ENCODE data around the gene NCAPD3. TPM values are rescaled to one million over a fixed set of nuclear protein-coding genes. Genes with fewer than 3 reads are reported as not detected.
"Not testable (repeated sequence)": the region's sequence is repeated elsewhere in the genome, so short reads cannot be mapped to it uniquely, and the experiment has no call there.

The NCAPD3 gene
- polyA plus RNA-seq, 3 donors from 2014 or later = 6.9 to 16.7 (median 11.4) TPM

GRCh38 chr11:134196756-134197155 is 27.0 kb downstream of the NCAPD3 start:
- peak in 2 of 3 donors; percentile 3 to 24 for DNase-seq
- peaks cover 29 to 65% (median 47%) of the 10 kb centered on the region in 3 donors for H3K36me3 Mint-ChIP-seq

GRCh38 chr11:134188092-134188491 is 35.7 kb downstream of the NCAPD3 start:
- H3K4me3 Mint-ChIP-seq; H3K27ac Mint-ChIP-seq; DNase-seq; H3K4me1 Mint-ChIP-seq; H3K9me3 Mint-ChIP-seq; H3K27me3 Mint-ChIP-seq (ENCODE audit: low read depth in 3 of 3): not testable (repeated sequence)
- peaks cover 45 to 75% (median 53%) of the 10 kb centered on the region in 3 donors for H3K36me3 Mint-ChIP-seq

More at GRCh38 chr11:134196756-134197155, 27.0 kb downstream of the NCAPD3 start:
- peaks cover 0 to 2% (median 0%) of the 10 kb centered on the region in 3 donors for H3K27me3 Mint-ChIP-seq (ENCODE audit: low read depth in 3 of 3)
- peak overlapping the region; percentile 56 to 91 (median 80) for H3K27ac Mint-ChIP-seq
- no peaks in the 10 kb centered on the region for H3K9me3 Mint-ChIP-seq
- peak overlapping the region; percentile 40 to 75 (median 67) for H3K4me3 Mint-ChIP-seq
- peaks cover 5 to 7% of the 10 kb centered on the region in 2 donors for H3K4me1 Mint-ChIP-seq

- H3K27me3 Mint-ChIP-seq (ENCODE audit: low read depth in 3 of 3) = no peaks in the 10 kb centered on the region
- no peak for DNase-seq
- no peak overlapping the region for H3K4me3 Mint-ChIP-seq
- peaks cover 25 to 62% (median 31%) of the 10 kb centered on the region in 3 donors for H3K36me3 Mint-ChIP-seq
- H3K4me1 Mint-ChIP-seq = no peaks in the 10 kb centered on the region
- no peaks in the 10 kb centered on the region for H3K9me3 Mint-ChIP-seq
- H3K27ac Mint-ChIP-seq = no peak overlapping the region
Observed at GRCh38 chr11:134181707-134182106, 42.1 kb downstream of the NCAPD3 start.

GRCh38 chr11:134178032-134178674 is 45.6 kb downstream of the NCAPD3 start:
- Mint-ChIP-seq H3K27ac (no peak overlapping the region), H3K36me3 (peaks cover 26 to 56% (median 32%) of the 10 kb centered on the region in 3 donors), H3K27me3 (ENCODE audit: low read depth in 3 of 3) (peaks cover 0 to 3% (median 0%) of the 10 kb centered on the region in 3 donors), H3K4me3 (no peak overlapping the region), H3K9me3 (no peaks in the 10 kb centered on the region), H3K4me1 (no peaks in the 10 kb centered on the region)
- DNase-seq = no peak

GRCh38 chr11:134176284-134176683 is 47.5 kb downstream of the NCAPD3 start:
- no peak for DNase-seq
- Mint-ChIP-seq H3K9me3 (no peaks in the 10 kb centered on the region), H3K27ac (no peak overlapping the region), H3K4me3 (no peak overlapping the region), H3K36me3 (peaks cover 22 to 53% (median 37%) of the 10 kb centered on the region in 3 donors), H3K27me3 (ENCODE audit: low read depth in 3 of 3) (peaks cover 0 to 3% (median 1%) of the 10 kb centered on the region in 3 donors), H3K4me1 (no peaks in the 10 kb centered on the region)

GRCh38 chr11:134173296-134173695 is 50.5 kb downstream of the NCAPD3 start:
- peaks cover 20 to 47% (median 36%) of the 10 kb centered on the region in 3 donors for H3K36me3 Mint-ChIP-seq
- H3K9me3 Mint-ChIP-seq = no peaks in the 10 kb centered on the region
- H3K27me3 Mint-ChIP-seq (ENCODE audit: low read depth in 3 of 3) = peaks cover 0 to 3% (median 1%) of the 10 kb centered on the region in 3 donors
- no peak overlapping the region for H3K4me3 Mint-ChIP-seq
- H3K27ac Mint-ChIP-seq = no peak overlapping the region
- no peaks in the 10 kb centered on the region for H3K4me1 Mint-ChIP-seq
- DNase-seq = no peak

- Mint-ChIP-seq H3K27ac (no peak overlapping the region), H3K27me3 (ENCODE audit: low read depth in 3 of 3) (peaks cover 0 to 3% (median 1%) of the 10 kb centered on the region in 3 donors), H3K4me3 (no peak overlapping the region), H3K4me1 (no peaks in the 10 kb centered on the region), H3K9me3 (no peaks in the 10 kb centered on the region), H3K36me3 (peaks cover 22 to 45% (median 34%) of the 10 kb centered on the region in 3 donors)
- no peak for DNase-seq
Observed at GRCh38 chr11:134171951-134172350, 51.8 kb downstream of the NCAPD3 start.

- DNase-seq = no peak
- Mint-ChIP-seq H3K4me1 (no peaks in the 10 kb centered on the region), H3K36me3 (peaks cover 15 to 36% (median 26%) of the 10 kb centered on the region in 3 donors), H3K4me3 (no peak overlapping the region), H3K27ac (no peak overlapping the region), H3K27me3 (ENCODE audit: low read depth in 3 of 3) (peaks cover 0 to 1% (median under 1%) of the 10 kb centered on the region in 3 donors), H3K9me3 (no peaks in the 10 kb centered on the region)
Observed at GRCh38 chr11:134170919-134171281, 52.9 kb downstream of the NCAPD3 start.

- Mint-ChIP-seq H3K27me3 (ENCODE audit: low read depth in 3 of 3) (peaks cover 0 to 1% (median 0%) of the 10 kb centered on the region in 3 donors), H3K9me3 (no peaks in the 10 kb centered on the region), H3K4me1 (no peaks in the 10 kb centered on the region), H3K4me3 (no peak overlapping the region), H3K36me3 (peaks cover 12 to 32% (median 24%) of the 10 kb centered on the region in 3 donors), H3K27ac (no peak overlapping the region)
- DNase-seq = no peak
Observed at GRCh38 chr11:134170177-134170918, 53.4 kb downstream of the NCAPD3 start.

GRCh38 chr11:134164490-134165370 is 59.0 kb downstream of the NCAPD3 start:
- Mint-ChIP-seq H3K9me3 (no peaks in the 10 kb centered on the region), H3K27ac (peak overlapping the region in 1 of 6 donors; percentile 24), H3K4me1 (no peaks in the 10 kb centered on the region), H3K4me3 (no peak overlapping the region), H3K36me3 (peaks cover 31 to 56% (median 39%) of the 10 kb centered on the region in 3 donors), H3K27me3 (ENCODE audit: low read depth in 3 of 3) (peaks cover 0 to 3% (median 0%) of the 10 kb centered on the region in 3 donors)
- no peak for DNase-seq

- DNase-seq = no peak
- Mint-ChIP-seq H3K4me3 (no peak overlapping the region), H3K9me3 (no peaks in the 10 kb centered on the region), H3K27me3 (ENCODE audit: low read depth in 3 of 3) (peaks cover 0 to 1% (median 0%) of the 10 kb centered on the region in 3 donors), H3K4me1 (no peaks in the 10 kb centered on the region), H3K27ac (no peak overlapping the region), H3K36me3 (peaks cover 14 to 70% (median 36%) of the 10 kb centered on the region in 3 donors)
Observed at GRCh38 chr11:134159652-134160051, 64.1 kb downstream of the NCAPD3 start.

GRCh38 chr11:134158023-134158422 is 65.7 kb downstream of the NCAPD3 start:
- H3K9me3 Mint-ChIP-seq = no peaks in the 10 kb centered on the region
- no peaks in the 10 kb centered on the region for H3K27me3 Mint-ChIP-seq (ENCODE audit: low read depth in 3 of 3)
- no peak for DNase-seq
- H3K36me3 Mint-ChIP-seq = peaks cover 3 to 62% (median 26%) of the 10 kb centered on the region in 3 donors
- no peak overlapping the region for H3K27ac Mint-ChIP-seq
- H3K4me1 Mint-ChIP-seq = no peaks in the 10 kb centered on the region
- H3K4me3 Mint-ChIP-seq = no peak overlapping the region

- Mint-ChIP-seq H3K27ac (no peak overlapping the region), H3K36me3 (peaks cover 3 to 63% (median 22%) of the 10 kb centered on the region in 3 donors), H3K27me3 (ENCODE audit: low read depth in 3 of 3) (no peaks in the 10 kb centered on the region), H3K9me3 (no peaks in the 10 kb centered on the region), H3K4me3 (no peak overlapping the region), H3K4me1 (no peaks in the 10 kb centered on the region)
- no peak for DNase-seq
Observed at GRCh38 chr11:134157451-134157850, 66.3 kb downstream of the NCAPD3 start.

Data from immature natural killer cell (primary cell).